ENCODE measurements around the gene SUMF2.
"Not testable (repeated sequence)": the region's sequence is repeated elsewhere in the genome, so short reads cannot be mapped to it uniquely, and the experiment has no call there.

Gene SUMF2

DNA sequence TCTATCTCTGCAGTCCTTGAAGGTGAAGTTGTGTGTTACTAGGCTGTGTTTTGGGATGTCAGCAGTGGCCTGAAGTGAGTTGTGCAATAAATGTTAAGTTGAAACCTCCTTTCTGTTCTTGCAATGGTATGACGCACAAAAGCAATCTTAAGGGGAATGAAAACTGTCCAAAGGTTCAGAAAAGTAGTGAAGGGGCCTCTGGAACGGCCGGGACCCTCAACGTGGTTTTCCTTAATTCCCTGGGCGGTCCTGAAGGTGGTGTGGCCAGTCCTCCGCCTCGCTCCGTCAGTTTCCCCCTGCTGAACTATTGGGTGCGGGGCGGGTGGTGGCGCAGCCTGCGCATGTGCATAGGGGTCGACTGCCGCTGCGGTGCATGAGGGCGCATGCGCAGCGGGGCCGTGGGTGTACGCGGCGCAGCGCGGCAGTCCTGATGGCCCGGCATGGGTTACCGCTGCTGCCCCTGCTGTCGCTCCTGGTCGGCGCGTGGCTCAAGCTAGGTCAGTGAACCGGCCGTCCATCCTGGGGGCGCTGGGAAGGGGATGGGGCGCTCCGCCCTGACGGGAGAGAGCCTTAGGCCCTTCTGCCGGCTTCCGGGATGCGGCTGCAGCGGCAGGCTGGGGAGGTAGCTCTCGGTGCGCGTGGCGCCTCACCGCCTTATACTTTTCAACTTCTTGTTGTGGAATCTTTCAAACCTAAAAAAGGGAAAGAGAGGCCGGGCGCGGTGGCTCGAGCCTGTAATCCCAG is at the start of gene SUMF2:
TSS of gene SUMF2 (plus strand) at position 405 of the 744 bp plus-strand sequence. CDS start at position 431, 26 bp downstream.
- peak; percentile 85 for DNase-seq

DNA sequence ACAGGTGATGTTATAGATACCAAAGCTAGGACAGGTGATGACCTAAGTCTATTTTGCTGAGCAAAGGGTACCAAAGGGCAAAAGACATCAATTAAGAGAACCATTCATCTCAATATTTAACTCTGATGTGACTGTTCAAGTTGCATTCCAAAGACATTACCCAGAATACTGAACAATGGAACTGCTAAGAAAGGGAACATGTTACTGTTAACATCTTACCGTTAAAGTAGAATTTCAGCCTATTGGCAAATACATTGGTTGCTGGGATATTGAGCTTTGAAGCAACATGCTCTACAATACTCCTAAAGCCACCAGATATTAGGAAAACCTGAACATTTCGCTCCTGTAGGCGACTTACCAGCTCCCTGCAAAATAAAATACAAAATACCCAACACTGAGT is 47.1 kb upstream of the SUMF2 start:
- not testable (repeated sequence) for DNase-seq

DNA sequence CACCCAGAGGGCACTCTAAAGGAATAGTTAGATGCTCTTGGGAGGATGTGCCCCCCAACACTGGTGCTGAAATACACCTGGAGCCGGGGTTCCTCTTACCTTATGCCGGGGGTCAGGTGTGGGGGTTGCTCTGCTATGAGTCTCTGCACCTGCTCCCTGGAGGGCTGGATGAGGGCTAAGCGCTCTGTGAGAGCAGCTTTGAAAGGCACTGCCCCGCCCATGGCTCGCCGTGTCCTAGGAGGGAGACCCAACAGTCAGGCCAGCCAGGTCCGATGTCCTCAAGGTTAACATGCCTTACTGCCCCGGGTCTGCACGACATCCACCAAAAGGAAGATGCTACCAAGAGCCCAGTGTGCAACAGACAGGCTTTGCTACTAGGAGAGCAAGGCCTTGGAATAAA is 44.6 kb upstream of the SUMF2 start:
- no peak for DNase-seq

DNA sequence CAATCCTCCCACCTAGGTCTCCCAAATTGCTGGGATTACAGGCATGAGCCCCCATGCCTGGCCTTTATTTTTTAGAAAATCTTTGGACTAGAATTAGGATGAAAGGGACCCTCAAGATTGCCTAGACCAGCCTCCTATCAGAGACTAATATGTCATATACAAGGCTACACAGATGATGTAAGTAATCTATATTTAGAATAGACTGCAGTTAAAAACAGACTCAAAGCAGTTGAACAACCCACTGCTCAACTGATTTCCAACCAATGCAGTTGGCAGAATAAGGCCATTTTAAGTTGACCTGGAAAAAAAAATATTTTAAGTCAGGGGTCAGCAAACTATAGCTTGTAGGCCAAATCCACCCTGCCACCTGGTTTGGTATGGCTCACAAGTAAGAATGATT is 40.6 kb upstream of the SUMF2 start:
- DNase-seq = no peak

DNA sequence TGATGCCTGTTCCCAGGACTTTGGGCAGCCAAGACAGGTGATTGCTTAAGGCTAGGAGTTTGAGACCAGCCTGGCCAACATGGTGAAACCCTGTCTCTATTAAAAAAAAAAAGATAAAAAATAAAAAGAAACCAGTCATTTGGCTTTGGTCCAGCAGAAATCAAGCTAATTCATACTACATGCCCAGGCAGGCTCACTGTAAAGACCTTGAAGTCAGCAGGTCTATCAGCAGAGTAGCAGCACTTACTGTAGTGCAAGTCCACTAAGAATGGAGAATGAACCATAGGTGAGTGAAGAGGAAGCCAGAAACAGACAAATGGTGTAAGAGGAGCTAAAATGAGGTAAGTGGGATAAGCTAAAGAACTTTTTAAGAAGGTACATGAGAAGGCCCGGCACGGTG is 37.5 kb upstream of the SUMF2 start:
- peak; percentile 62 for DNase-seq

DNA sequence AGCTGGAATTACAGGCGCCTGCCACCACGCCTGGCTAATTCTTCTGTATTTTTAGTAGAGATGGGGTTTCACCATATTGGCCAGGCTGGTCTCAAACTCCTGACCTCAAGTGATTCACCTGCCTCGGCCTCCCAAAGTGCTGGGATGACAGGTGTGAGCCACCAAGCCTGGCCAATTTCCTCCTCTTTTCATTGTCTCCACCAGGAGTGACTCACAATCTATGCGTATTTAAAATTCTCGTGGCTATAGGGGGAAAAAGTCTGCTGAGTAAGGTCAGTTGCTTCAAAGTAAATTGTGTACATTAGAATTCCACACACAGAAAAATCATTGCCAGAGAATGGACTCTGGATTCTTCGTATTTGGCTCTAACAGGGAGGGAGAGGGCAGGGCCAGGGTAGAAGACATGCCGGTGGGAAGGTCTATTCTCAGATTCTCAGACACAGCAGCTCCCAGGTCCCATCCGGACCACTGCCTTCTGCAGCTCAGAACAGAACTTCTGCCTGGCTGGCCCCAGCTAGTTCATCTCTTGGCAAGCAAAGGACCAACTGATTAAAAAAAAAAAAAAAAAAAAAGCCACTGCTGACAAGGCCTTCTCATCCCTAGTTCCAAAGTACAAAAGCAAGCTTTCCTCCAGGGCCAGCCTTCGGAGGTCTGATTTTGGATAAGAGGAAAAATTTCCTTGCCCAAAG is 35.0 kb upstream of the SUMF2 start:
- DNase-seq = no peak

DNA sequence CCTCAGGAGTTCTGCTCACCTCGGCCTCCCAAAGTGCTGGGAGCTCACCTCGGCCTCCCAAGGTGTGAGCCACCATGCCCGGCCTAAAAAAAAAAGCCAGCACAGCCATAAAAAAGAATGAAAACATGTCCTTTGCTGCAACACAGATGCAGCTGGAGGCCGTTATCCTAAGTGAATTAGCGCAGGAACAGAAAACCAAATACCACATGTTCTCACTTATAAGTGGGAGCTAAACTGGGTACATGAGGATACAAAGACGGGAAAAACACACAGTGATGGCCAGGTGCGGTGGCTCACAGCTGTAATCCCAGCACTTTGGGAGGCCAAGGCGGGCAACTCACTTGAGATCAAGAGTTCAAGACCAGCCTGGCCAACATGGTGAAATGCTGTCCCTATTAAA is 33.7 kb upstream of the SUMF2 start:
- no peak for DNase-seq

DNA sequence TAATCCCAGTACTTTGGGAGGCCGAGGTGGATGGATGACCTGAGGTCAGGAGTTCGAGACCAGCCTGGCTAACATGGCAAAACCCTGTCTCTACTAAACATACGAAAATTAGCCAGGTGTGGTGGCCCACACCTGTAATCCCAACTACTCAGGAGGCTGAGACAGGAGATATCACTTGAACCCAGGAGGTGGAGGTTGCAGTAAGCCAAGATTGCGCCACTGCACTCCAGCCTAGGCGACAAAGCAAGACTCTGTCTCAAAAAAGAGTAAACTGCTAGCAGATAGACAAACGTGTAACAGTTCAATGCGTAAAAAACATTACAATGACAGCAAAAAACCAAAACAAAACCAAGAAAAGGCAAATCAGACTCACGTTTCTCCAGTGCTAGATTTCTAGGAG is 32.5 kb upstream of the SUMF2 start:
- not testable (repeated sequence) for DNase-seq

DNA sequence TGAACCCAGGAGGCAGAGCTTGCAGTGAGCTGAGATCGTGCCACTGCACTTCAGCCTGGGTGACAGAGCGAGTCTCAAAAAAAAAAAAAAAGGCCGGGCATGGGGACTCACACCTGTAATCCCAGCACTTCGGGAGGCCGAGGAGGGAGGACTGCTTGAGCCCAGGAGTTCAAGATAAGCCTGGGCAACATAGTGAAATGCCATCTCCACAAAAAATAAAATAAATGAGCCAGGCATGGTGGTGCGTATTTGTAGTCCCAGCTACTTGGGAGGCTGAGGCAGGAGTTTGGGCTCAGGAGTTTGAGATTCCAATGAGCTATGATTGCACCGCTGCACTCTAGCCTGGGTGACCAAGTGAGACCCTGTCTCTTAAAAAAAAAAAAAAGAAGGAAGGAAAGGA is 31.5 kb upstream of the SUMF2 start:
- not testable (repeated sequence) for DNase-seq

DNA sequence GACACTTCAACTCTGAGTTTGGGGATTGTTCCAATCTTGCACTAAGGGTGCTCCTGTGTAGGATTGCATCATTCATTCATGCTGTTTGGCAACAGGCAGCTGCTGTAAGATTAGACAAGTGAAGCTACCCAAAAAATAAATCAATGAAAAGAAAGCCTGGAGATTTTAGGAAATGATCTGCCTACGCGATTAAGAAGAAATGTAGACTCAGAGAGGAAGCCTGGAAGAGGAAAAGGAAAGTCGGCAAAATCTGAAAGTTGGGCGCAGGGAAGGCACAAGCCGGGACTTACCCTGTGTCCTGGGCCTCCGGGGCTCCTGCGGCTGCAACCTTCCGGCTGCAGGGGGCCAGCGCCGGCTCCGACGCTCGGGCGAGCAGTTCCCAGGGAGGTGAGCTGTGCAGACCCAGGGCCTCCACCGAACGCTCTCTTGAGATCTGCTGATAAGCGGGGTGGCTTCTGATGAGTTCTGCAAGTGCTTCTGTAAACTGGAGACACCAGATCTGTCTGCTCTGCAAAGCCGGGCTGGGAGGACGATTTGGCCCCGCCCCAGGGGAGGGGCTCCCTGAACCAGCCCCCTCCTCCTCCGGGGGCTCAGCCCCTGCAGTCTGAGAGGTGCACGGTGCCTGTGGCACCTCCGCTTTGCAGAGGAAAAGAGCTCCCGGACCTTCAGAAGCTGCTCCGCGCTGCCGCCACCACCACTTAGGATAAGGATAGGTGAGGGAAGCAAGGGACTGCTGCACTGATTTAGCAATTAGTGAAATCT is 30.2 kb upstream of the SUMF2 start:
- DNase-seq = peak; percentile 85

DNA sequence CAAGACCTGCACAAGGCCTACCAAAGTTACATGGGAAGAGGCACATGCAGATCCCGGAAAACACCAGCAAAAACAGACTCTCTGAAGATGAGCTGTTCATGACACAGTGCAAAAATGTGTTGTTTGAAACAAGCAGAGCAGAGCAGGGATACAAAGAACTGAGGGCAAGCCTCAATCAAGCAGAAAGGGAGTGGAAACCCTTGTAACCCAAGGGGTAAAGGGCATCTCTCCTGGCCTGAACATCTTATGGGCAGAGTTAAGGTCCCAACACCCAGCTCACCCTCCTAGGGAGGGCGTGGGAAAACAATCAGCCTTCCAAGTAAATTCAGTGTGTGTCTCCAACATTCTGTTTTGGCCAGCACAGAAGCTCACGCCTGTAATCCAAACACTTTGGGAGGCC is 23.4 kb upstream of the SUMF2 start:
- no peak for DNase-seq

DNA sequence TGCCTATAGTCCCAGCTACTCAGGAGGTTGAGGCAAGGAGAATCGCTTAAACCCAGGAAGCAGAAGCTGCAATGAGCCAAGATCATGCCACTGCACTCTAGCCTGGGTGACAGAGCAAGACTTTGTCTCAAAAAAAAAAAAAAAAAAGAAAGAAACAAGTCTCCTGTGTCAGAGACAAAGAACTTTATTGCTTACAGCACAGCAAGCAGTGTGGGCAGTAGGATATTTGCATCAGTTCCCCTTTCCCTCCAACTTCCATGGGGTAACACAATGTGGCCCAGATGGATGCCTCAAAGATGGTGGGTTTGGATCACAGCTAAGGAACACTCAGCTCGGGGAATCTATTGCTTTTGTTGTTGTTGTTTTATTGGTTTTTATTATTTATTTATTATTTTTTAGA is 18.3 kb upstream of the SUMF2 start:
- not testable (repeated sequence) for DNase-seq

DNA sequence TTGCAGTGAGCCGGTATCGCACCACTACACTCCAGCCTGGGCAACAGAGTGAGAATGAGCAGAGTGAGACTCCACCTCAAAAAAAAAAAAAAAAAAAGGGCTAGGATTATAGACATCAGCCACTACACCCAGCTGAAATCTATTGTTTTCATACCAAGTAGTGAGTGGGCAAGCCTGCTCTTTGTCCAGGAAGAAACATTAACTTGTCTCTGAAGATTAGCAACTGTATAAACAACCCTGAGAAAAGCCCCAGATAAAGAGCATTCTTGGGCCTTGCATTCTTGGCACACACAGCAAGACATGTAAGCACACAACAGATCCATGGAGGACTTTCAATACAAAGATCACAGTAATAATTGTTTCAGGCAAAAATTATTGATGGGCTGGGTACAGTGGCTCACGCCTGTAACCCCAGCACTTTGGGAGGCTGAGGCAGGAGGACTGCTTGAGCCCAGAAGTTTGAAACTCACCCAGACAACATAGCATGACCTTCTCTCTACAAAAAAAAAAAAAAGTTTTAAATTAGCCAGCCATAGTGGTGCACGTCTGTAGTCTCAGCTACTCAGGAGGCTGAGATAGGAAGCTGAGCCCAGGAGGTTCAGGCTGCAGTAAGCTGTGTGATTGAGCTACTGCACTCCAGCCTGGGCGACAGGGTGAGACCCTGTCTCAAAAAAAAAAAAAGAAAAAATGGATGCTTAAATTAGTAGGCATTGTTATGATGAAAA is 17.2 kb upstream of the SUMF2 start:
- no peak for DNase-seq

DNA sequence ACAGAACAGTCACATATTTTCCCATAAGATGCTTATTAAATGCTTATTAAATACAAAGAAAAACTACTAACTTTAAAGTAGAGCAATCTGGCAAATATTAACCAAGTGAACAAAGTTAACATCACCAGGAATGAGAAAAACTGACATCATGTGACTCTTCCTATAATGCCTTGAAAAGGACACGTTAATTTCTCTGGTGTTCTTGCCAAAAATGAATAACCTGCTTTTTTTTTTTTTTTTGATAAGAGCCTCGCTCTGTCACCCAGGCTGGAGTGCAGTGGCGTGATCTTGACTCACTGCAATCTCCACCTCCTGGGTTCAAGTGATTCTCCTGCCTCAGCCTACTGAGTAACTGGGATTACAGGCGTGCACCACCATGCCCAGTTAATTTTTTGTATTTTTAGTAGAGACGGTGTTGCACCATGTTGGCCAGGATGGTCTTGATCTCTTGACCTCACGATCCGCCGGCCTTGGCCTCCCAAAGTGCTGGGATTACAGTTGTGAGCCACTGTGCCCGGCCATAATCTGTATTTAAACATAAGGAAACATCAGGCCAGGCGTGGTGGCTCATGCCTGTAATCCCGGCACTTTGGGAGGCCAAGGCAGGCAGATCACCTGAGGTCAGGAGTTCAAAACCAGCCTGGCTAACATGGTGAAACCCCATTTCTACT is 16.5 kb upstream of the SUMF2 start:
- not testable (repeated sequence) for DNase-seq

DNA sequence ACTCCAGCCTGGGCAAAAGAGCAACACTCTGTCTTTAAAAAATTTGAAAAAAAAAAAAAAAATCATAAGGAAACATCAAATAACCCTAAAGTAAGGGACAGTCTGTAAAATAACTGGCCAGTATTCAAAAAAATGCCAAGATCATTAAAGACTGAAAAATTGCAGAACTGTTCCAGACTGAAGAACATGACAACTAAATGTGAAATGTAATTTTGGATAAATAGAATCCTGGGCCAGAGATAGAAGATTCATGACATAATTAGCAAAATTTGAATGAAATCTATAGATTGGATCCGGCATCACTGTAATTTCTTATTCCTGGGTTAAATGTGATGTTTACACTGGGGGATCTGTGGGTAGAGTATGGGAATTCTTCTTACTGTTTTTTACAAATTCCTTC is 15.8 kb upstream of the SUMF2 start:
- DNase-seq = no peak

DNA sequence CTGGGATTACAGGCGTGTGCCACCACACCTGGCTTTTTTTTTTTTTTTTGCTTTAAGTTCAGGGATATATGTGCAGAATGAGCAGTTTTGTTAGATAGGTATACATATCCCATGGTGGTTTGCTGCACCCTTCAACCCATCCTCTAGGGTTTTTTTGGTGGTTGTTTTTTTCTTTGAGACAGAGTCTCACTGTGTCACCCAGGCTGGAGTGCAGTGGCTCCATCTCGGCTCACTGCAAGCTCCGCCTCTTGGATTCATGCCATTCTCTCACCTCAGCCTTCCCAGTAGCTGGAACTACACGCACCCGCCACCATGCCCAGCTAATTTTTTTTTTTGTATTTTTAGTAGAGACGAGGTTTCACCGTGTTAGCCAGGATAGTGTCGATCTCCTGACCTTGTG is 15.3 kb upstream of the SUMF2 start:
- peak; percentile 49 for DNase-seq

DNA sequence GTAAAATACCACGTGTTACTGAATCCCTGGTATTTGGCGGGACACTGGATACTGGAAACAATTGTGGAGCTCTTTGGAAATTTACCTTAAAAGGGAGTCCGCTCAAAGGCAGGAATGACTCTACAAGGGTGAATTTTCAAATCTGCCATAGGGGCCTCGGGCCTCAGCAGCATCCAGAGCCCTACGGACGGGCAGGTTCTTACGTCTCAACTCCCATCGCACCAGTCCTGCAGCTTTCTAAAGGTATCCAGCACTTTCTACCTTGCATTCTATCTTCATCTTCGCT is 13.1 kb upstream of the SUMF2 start:
- DNase-seq = no peak

DNA sequence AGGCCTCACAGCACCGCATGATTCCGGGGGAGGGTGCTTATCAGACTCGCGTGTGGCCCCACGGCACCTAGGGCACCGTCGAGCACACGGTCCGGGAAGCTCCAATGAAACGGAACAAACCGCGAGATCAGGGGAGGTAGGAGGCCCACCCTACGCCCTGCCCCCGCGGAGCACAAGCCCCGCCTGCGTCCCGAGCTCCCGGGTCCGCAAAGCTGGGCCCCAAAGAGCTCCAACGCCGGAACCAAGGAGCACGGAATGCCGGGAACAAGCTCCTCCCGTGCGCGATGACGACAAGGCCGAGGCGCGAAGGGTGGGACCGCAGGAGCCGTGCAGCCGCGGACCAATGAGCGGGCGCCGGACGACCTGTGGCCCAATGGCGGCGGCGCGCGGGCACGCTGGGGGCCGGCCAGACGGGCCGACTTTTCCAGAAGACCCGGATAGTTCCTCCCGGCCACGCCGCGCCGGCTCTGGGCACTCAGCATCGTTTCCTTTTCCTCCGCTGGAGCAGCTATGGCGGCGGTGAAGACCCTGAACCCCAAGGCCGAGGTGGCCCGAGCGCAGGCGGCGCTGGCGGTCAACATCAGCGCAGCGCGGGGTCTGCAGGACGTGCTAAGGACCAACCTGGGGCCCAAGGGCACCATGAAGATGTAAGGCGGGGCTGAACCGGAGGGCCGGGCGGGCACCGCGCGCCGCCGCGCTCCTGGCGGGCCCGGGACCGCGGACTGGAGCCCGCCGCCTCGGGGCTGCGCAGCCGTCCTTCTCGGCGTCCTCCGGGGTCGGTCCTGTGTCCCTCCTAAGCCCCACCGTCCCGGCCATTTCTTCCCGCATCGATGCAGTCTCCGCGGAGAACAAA is 12.5 kb upstream of the SUMF2 start, which contains the start of the genes CCT6A and PSPH:
TSS of gene CCT6A (plus strand) at position 427 of the 853 bp plus-strand sequence. CDS start at position 511, 84 bp downstream.
TSS of gene PSPH (minus strand) at position 106 of the 853 bp plus-strand sequence. CDS start 30,232 bp downstream, outside the sequence.
- peak; percentile 98 for DNase-seq

DNA sequence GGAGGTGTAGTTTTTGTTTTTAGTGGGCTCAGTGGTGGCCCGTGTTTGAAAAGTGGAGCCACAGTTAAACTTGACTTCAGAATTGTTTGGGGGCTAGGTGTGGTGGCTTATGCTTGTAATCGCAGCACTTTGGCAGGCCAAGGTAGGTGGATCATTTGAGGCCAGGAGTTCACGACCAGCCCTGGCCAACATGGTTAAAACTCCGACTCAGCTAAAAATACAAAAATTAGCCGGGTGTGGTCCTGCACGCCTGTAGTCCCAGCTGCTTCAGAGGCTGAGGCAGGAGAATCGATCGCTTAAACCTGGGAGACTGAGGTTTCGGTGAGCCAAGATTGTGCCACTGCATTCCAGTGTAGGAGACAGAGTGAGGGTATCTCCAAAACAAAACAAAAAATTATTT is 10.7 kb upstream of the SUMF2 start:
- no peak for DNase-seq

DNA sequence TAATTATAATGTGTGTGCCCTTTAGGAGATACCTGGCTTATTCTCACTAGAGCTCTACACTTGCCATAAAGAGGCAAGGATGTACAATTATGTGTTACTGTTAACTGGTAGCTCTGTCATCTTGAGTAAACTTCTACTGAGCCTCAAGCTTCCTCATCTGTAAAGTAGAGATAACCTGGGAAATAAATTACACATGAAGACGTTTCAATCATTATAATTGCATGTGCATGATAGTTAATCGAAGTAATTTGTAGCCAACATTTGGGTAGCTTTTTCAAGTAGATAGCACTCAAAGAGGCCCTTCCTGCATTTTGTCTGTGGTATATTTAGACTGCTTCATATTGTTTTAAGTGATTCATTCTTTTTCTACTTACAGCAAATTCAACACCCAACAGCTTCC is 10.1 kb upstream of the SUMF2 start:
- no peak for DNase-seq

DNA sequence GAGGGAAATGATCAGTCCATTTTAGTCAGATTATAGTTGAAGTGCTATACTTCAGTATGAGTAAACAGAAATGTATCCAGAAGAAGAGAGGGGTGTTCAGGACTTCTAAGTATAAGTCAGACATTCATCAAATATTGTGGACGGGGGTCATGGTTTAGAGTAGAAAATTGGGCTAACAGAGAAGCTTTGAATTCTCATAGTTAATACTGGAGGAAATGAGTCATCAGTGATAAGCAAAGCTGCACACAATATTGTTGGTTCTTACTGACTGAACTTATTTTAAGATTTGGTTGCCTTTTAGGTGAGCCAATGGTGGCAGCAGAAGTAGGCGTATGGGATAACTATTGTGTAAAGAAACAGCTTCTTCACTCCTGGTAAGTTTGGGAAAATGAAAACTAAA is 1.7 kb upstream of the SUMF2 start:
- no peak for DNase-seq

DNA sequence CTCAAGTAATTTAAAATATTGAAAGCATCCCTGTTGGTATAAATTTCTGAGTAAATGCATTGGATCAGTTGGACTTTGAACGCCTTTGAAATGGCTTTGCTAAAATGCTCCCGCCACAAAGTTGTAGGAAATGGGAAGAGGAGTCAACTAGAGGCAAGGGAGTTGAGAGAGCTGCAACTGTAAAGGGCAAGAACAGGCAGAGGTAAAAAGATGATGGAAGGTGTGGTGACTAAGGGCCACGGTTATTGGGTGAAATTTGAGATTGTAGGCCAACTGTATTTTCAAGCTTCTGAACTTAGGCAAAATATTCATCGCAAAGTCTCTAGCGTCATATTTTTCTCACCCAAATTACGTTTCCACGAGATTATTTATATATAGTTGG is 595 bp upstream of the SUMF2 start:
- no peak for DNase-seq
